HepG2 (cell line): ENCODE data around the gene CYP4F22. TPM values are rescaled to one million over a fixed set of nuclear protein-coding genes. Genes with fewer than 3 reads are reported as not detected.

ENCODE experiments used
- ATF2 ChIP-seq: sonication (generic); formaldehyde crosslinking; IDR thresholded peaks from 2 replicates; pipeline ENCODE4 v1.4.0; 2020; ENCODE audit warnings: missing genetic modification reagents
- HNF1B ChIP-seq: sonication (generic); formaldehyde crosslinking; IDR thresholded peaks from 2 replicates; pipeline ENCODE4 v1.5.1; 2020; ENCODE audit warnings: mild to moderate bottlenecking, moderate library complexity, missing genetic modification reagents
- NR2C2 ChIP-seq: sonication (generic); formaldehyde crosslinking; IDR thresholded peaks from 2 replicates; pipeline ENCODE4 v1.4.0; 2020; ENCODE audit warnings: missing genetic modification reagents, mild to moderate bottlenecking, moderate library complexity, borderline replicate concordance
- ZFP90 ChIP-seq: sonication (generic); formaldehyde crosslinking; IDR thresholded peaks from 2 replicates; pipeline ENCODE4 v1.8.0; 2022; ENCODE audit warnings: missing genetic modification reagents, mild to moderate bottlenecking, inconsistent platforms, borderline replicate concordance
- ZNF574 ChIP-seq: sonication (generic); formaldehyde crosslinking; IDR thresholded peaks from 2 replicates; pipeline ENCODE4 v1.4.0; 2020; ENCODE audit warnings: missing genetic modification reagents
- ZSCAN20 ChIP-seq: sonication (generic); formaldehyde crosslinking; IDR thresholded peaks from 2 replicates; pipeline ENCODE4 v1.4.0; 2020; ENCODE audit warnings: missing genetic modification reagents, mild to moderate bottlenecking, borderline replicate concordance
- polyA plus RNA-seq, 8 experiments: library from polyadenylated mRNA; depleted of rRNA in 3 of 8; stranded (reverse) in 7 of 8; unstranded in 1 of 8; fragments of >200 nt; fragmentation: Illumina TruSeq in 4 of 8; extraction: Trizol in 4 of 8; gene quantifications; 2 replicates each; pipeline versions ENCODE4 v1.2.1 to v1.2.3, GENCODE V29; 2011 to 2016; ENCODE audit warnings: low read depth in 4 of 8, missing spikeins in 1 of 8, mixed read lengths in 1 of 8; ENCODE audit not compliant: insufficient read depth in 1 of 8
- total RNA-seq, 5 experiments: library from RNA; depleted of rRNA; stranded (reverse); fragments of >200 nt; fragmentation: Illumina TruSeq; extraction: Trizol; gene quantifications; 2 replicates each; pipeline ENCODE4 v1.2.3, GENCODE V29; 2016; ENCODE audit warnings: low read depth in 1 of 5

The CYP4F22 gene
- total and polyA plus RNA-seq, 2 of the 13 experiments (the other 11 are each of a cell fraction or from before 2014, with no cell fraction given): 0.05 TPM; not detected in 1

- TF ChIP-seq HNF1B (CRISPR knock-in tag) (0 out of 2 replicates have a peak, but pooled peaks have one; percentile 29), ZSCAN20 (CRISPR knock-in tag) (no peak), ZFP90 (CRISPR knock-in tag) (no peak), ATF2 (CRISPR knock-in tag) (peak; percentile 65; the same call in 1 of the 2 replicates), ZNF574 (CRISPR knock-in tag) (no peak), NR2C2 (CRISPR knock-in tag) (peak; percentile 92)
- TF ChIP-seq, all 625 proteins: peak for 62
Observed at GRCh38 chr19:15468675-15469512, 39.4 kb upstream of the CYP4F22 start (continued).
